LHCN-M2 (cell line): ENCODE results near the gene VHLL. TPM values are rescaled to one million over a fixed set of nuclear protein-coding genes. Genes with fewer than 3 reads are reported as not detected.
A peak's percentile ranks its signal among the peaks of the same experiment; 100 is the strongest.

ENCODE experiments used
- DNase-seq: peaks from one replicate; pipeline ENCODE4 v3.0.0-alpha.2; 2012; ENCODE audit warnings: low read depth
- total RNA-seq: library from RNA; depleted of rRNA; stranded (reverse); fragments of >200 nt; gene quantifications from 2 replicates; pipeline ENCODE4 v1.2.3, GENCODE V29; 2014

The VHLL gene
- total RNA-seq, 1 experiment from 2014 or later: not detected

- DNase-seq: peak; percentile 65
Measured at GRCh38 chr1:156291226-156292061, 7.7 kb downstream of the VHLL start.

GRCh38 chr1:156289857-156290256, 9.2 kb downstream of the VHLL start:
- no peak for DNase-seq

GRCh38 chr1:156286061-156286460, 13.0 kb downstream of the VHLL start:
- no peak for DNase-seq

- no peak for DNase-seq
Measured at GRCh38 chr1:156285437-156285836, 13.7 kb downstream of the VHLL start.

- DNase-seq: peak; percentile 46
Measured at GRCh38 chr1:156284757-156285156, 14.3 kb downstream of the VHLL start.

- DNase-seq: no peak
Measured at GRCh38 chr1:156284112-156284511, 15.0 kb downstream of the VHLL start, which contains the start of gene TMEM79. Gene TMEM79 (plus strand): TSS chr1:156284325. CDS start chr1:156285227, 902 bp downstream.

- no peak for DNase-seq
Measured at GRCh38 chr1:156283521-156283920, 15.6 kb downstream of the VHLL start.

- DNase-seq: peak; percentile 99
Measured at GRCh38 chr1:156282479-156283222, 16.5 kb downstream of the VHLL start, which contains the start of gene SMG5. Gene SMG5 (minus strand): TSS chr1:156282825. CDS start chr1:156282680, 145 bp downstream.

- peak; percentile 22 for DNase-seq
Measured at GRCh38 chr1:156281693-156282478, 17.2 kb downstream of the VHLL start.

- peak; percentile 73 for DNase-seq
Measured at GRCh38 chr1:156281281-156281680, 17.8 kb downstream of the VHLL start.

GRCh38 chr1:156279837-156280236, 19.3 kb downstream of the VHLL start:
- DNase-seq: no peak

GRCh38 chr1:156276966-156277381, 22.1 kb downstream of the VHLL start:
- no peak for DNase-seq

GRCh38 chr1:156276532-156276931, 22.6 kb downstream of the VHLL start:
- no peak for DNase-seq

GRCh38 chr1:156270314-156270713, 28.8 kb downstream of the VHLL start:
- DNase-seq: no peak

GRCh38 chr1:156268336-156268735, 30.8 kb downstream of the VHLL start:
- no peak for DNase-seq

- DNase-seq: no peak
Measured at GRCh38 chr1:156266051-156266450, 33.1 kb downstream of the VHLL start.

- DNase-seq: no peak
Measured at GRCh38 chr1:156263288-156263655, 35.8 kb downstream of the VHLL start.

- DNase-seq: peak; percentile 86
Measured at GRCh38 chr1:156262461-156263287, 36.4 kb downstream of the VHLL start.

- DNase-seq: peak; percentile 76
Measured at GRCh38 chr1:156260896-156261295, 38.2 kb downstream of the VHLL start.

GRCh38 chr1:156259805-156260204, 39.3 kb downstream of the VHLL start:
- no peak for DNase-seq

GRCh38 chr1:156258859-156259258, 40.2 kb downstream of the VHLL start:
- DNase-seq: no peak
